Urinary bladder (tissue), 4 donors: ENCODE measurements around the gene GPM6B. TPM values are rescaled to one million over a fixed set of nuclear protein-coding genes. Genes with fewer than 3 reads are reported as not detected.

Experiments used
- DNase-seq: peaks from one replicate; pipeline ENCODE4 v3.0.0-alpha.2; 2015; ENCODE audit errors: extremely low spot score
- H3K27ac ChIP-seq: one replicate; pipeline ENCODE4 v1.5.1; 2013; ENCODE audit warnings: low read depth, mild to moderate bottlenecking, moderate library complexity
- H3K36me3 ChIP-seq: one replicate; pipeline ENCODE4 v1.6.1; 2013; ENCODE audit warnings: mild to moderate bottlenecking, moderate library complexity; ENCODE audit not compliant: insufficient read depth
- H3K4me1 ChIP-seq: one replicate; pipeline ENCODE4 v1.6.1; 2013; ENCODE audit warnings: mild to moderate bottlenecking, moderate library complexity; ENCODE audit not compliant: insufficient read depth
- H3K4me3 ChIP-seq: one replicate; pipeline ENCODE4 v1.5.1; 2013; ENCODE audit warnings: low read depth, low read length
- WGBS: extraction: QIAGEN DNeasy Blood & Tissue Kit; methylation state at CpG from one replicate; pipeline ENCODE4 v1.1.7; 2013; 5-methylcytosine and 5-hydroxymethylcytosine counted together
- polyA plus RNA-seq: library from polyadenylated mRNA; stranded (reverse); fragments of 200-250 nt; gene quantifications from one replicate; pipeline ENCODE4 v1.2.3, GENCODE V29; 2013
- total RNA-seq: library from RNA; depleted of rRNA; stranded (reverse); fragments of >200 nt; gene quantifications from one replicate; pipeline ENCODE4 v1.2.3, GENCODE V29; 2014
- donor health status: healthy with polysubstance abuse.
- donor health status: healthy.

Gene GPM6B
- total and polyA plus RNA-seq, 2 donors = 16.0 to 47.2 TPM

GRCh38 chrX:13721371-13721770 lies 95.5 kb downstream of the GPM6B start:
- Histone ChIP-seq H3K4me3 (no peak overlapping the region), H3K36me3 (no peaks in the 10 kb centered on the region), H3K27ac (peak overlapping the region; percentile 56), H3K4me1 (no peaks in the 10 kb centered on the region)
- 36% methylated on average over 4 of the region's 4 CpGs for WGBS
- DNase-seq = no peak

Other genes with a start within 250 kb of the GPM6B start
- 28.9 TPM for gene EGFL6, start 247.5 kb downstream of the GPM6B start, total RNA-seq
- 8.7 TPM for gene EGFL6, start 247.5 kb downstream of the GPM6B start, polyA plus RNA-seq
- gene TCEANC, start 164.0 kb downstream of the GPM6B start, total RNA-seq = 9.0 TPM
- gene TCEANC, start 164.0 kb downstream of the GPM6B start, polyA plus RNA-seq = 1.6 TPM
- 36.2 TPM for gene RAB9A, start 128.0 kb downstream of the GPM6B start, total RNA-seq
- gene RAB9A, start 128.0 kb downstream of the GPM6B start, polyA plus RNA-seq = 27.9 TPM
- 45.0 TPM for gene TRAPPC2, start 82.5 kb downstream of the GPM6B start, total RNA-seq
- gene TRAPPC2, start 82.5 kb downstream of the GPM6B start, polyA plus RNA-seq = 7.7 TPM
- 52.3 TPM for gene OFD1, start 82.3 kb downstream of the GPM6B start, total RNA-seq
- 11.4 TPM for gene OFD1, start 82.3 kb downstream of the GPM6B start, polyA plus RNA-seq
- 15.0 TPM for gene GEMIN8, start 212.8 kb upstream of the GPM6B start, total RNA-seq
- 15.9 TPM for gene GEMIN8, start 212.8 kb upstream of the GPM6B start, polyA plus RNA-seq